Neural progenitor cell (in vitro differentiated cells): Measurements from ENCODE around the gene GPR142. TPM values are rescaled to one million over a fixed set of nuclear protein-coding genes. Genes with fewer than 3 reads are reported as not detected.

Source experiments
- DNase-seq: peaks from one replicate; pipeline ENCODE4 v3.0.0-alpha.2; 2016; ENCODE audit warnings: low spot score
- H2AFZ ChIP-seq: fragments of 200-600 bp; sonication (generic); replicated peaks from 2 replicates; pipeline ENCODE4 v1.6.1; 2016; ENCODE audit warnings: antibody characterized with exemption
- H3F3A ChIP-seq: fragments of 200-600 bp; sonication (generic); 2 replicates; pipeline ENCODE4 v1.6.1; 2016; ENCODE audit warnings: antibody characterized with exemption, low read depth
- H3K27ac ChIP-seq: fragments of 200-600 bp; sonication (generic); 2 replicates; pipeline ENCODE4 v1.5.1; 2016; ENCODE audit warnings: mild to moderate bottlenecking
- H3K27me3 ChIP-seq: fragments of 200-600 bp; sonication (generic); 2 replicates; pipeline ENCODE4 v1.6.1; 2016; ENCODE audit warnings: mild to moderate bottlenecking, moderate library complexity
- H3K36me3 ChIP-seq: fragments of 200-600 bp; sonication (generic); 2 replicates; pipeline ENCODE4 v1.5.1; 2016
- H3K4me1 ChIP-seq: fragments of 200-600 bp; sonication (generic); 2 replicates; pipeline ENCODE4 v1.6.1; 2016; ENCODE audit warnings: mixed run types
- H3K4me2 ChIP-seq: fragments of 200-600 bp; sonication (generic); 2 replicates; pipeline ENCODE4 v1.6.1; 2016
- H3K4me3 ChIP-seq: fragments of 200-600 bp; sonication (generic); 2 replicates; pipeline ENCODE4 v1.5.1; 2016
- H3K79me2 ChIP-seq: fragments of 200-600 bp; sonication (generic); 2 replicates; pipeline ENCODE4 v1.6.1; 2016; ENCODE audit warnings: low read depth
- H3K9ac ChIP-seq: fragments of 200-600 bp; sonication (generic); 2 replicates; pipeline ENCODE4 v1.6.1; 2016
- H3K9me3 ChIP-seq: fragments of 200-600 bp; sonication (generic); 2 replicates; pipeline ENCODE4 v1.5.1; 2016; ENCODE audit warnings: low read depth
- H4K20me1 ChIP-seq: fragments of 200-600 bp; sonication (generic); 2 replicates; pipeline ENCODE4 v1.6.1; 2016; ENCODE audit warnings: low read depth
- H3K27ac Mint-ChIP-seq: 3 replicates; pipeline ENCODE4 v1.8.0; 2021; ENCODE audit warnings: mixed read lengths
- H3K27me3 Mint-ChIP-seq: 2 replicates; pipeline ENCODE4 v1.8.0; 2022; ENCODE audit warnings: low read depth, mild to moderate bottlenecking, inconsistent platforms, moderate library complexity, mixed read lengths; ENCODE audit not compliant: insufficient read depth
- H3K36me3 Mint-ChIP-seq: 3 replicates; pipeline ENCODE4 v1.8.0; 2021; ENCODE audit warnings: mixed read lengths
- H3K4me1 Mint-ChIP-seq: 3 replicates; pipeline ENCODE4 v1.8.0; 2021; ENCODE audit warnings: mixed read lengths
- H3K4me3 Mint-ChIP-seq: 3 replicates; pipeline ENCODE4 v1.8.0; 2021; ENCODE audit warnings: mild to moderate bottlenecking, moderate library complexity, mixed read lengths
- H3K9me3 Mint-ChIP-seq: 3 replicates; pipeline ENCODE4 v1.8.0; 2020; ENCODE audit warnings: mixed read lengths
- CTCF ChIP-seq: fragments of 200-600 bp; sonication (generic); IDR thresholded peaks from 2 replicates; pipeline ENCODE4 v1.5.1; 2017; ENCODE audit warnings: antibody characterized with exemption, mild to moderate bottlenecking
- EZH2 ChIP-seq: fragments of 200-600 bp; sonication (generic); IDR thresholded peaks from 2 replicates; pipeline ENCODE4 v1.6.1; 2017; ENCODE audit warnings: antibody characterized with exemption, mild to moderate bottlenecking, moderate library complexity
- EZH2phosphoT487 ChIP-seq: fragments of 200-600 bp; sonication (generic); IDR thresholded peaks from 2 replicates; pipeline ENCODE4 v1.6.1; 2017; ENCODE audit warnings: antibody characterized with exemption
- total RNA-seq: library from RNA; depleted of rRNA; stranded (reverse); fragments of >200 nt; gene quantifications from 2 replicates; pipeline ENCODE4 v1.2.3, GENCODE V29; 2015; ENCODE audit warnings: low replicate concordance

GPR142 gene
- total RNA-seq, 1 donor from 2014 or later, result not detected

GRCh38 chr17:74410001-74410443 lies 42.7 kb downstream of the GPR142 start:
- Histone ChIP-seq H3K4me2 (no peak overlapping the region), H3K9me3 (no peaks in the 10 kb centered on the region), H3K79me2 (no peaks in the 10 kb centered on the region), H3K9ac (no peak overlapping the region), H3K4me1 (no peaks in the 10 kb centered on the region), H3K27me3 (no peaks in the 10 kb centered on the region), H3K36me3 (no peaks in the 10 kb centered on the region), H4K20me1 (no peaks in the 10 kb centered on the region), H3F3A (no peaks in the 10 kb centered on the region), H3K4me3 (no peak overlapping the region), H3K27ac (no peak overlapping the region), H2AFZ (no peak overlapping the region)
- H3K27ac Mint-ChIP-seq, result no peak overlapping the region
- H3K36me3 Mint-ChIP-seq, result no peaks in the 10 kb centered on the region
- H3K9me3 Mint-ChIP-seq, result peaks cover 4% of the 10 kb centered on the region
- no peak overlapping the region for H3K4me3 Mint-ChIP-seq
- TF ChIP-seq EZH2phosphoT487 (no peak), EZH2 (no peak), CTCF (no peak)
- H3K27me3 Mint-ChIP-seq, result peaks cover 13% of the 10 kb centered on the region
- no peak for DNase-seq
- no peaks in the 10 kb centered on the region for H3K4me1 Mint-ChIP-seq

DNA sequence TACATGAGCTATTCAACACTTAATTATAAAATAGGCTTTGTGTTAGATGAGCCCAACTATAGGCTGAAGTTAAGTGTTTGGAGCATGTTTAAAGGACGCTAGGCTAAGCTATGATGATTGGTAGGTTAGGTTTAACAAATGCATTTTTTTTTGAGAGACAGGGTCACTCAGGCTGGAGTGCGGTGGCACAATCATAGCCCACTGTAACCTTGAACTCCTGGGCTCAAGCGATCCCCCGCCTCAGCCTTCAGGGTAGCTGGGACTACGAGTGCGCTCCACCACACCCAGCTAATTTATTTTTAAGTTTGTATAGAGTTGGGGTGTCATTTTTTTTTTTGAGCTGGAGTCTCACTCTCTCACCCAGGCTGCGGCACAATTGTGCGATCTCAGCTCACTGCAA lies 45.3 kb downstream of the GPR142 start:
- no peak for TF ChIP-seq EZH2phosphoT487
- Histone ChIP-seq H3K79me2 (no peaks in the 10 kb centered on the region), H2AFZ (no peak overlapping the region), H3K36me3 (no peaks in the 10 kb centered on the region), H3K9me3 (no peaks in the 10 kb centered on the region), H3K4me1 (no peaks in the 10 kb centered on the region), H3F3A (no peaks in the 10 kb centered on the region), H3K27me3 (no peaks in the 10 kb centered on the region), H3K9ac (no peak overlapping the region), H3K4me3 (no peak overlapping the region), H3K27ac (no peak overlapping the region), H3K4me2 (no peak overlapping the region), H4K20me1 (no peaks in the 10 kb centered on the region)
- Mint-ChIP-seq H3K27ac (no peak overlapping the region), H3K4me1 (peaks cover 2% of the 10 kb centered on the region), H3K36me3 (no peaks in the 10 kb centered on the region), H3K9me3 (peaks cover 4% of the 10 kb centered on the region), H3K27me3 (peaks cover 15% of the 10 kb centered on the region), H3K4me3 (no peak overlapping the region)
- DNase-seq, result no peak

- no peaks in the 10 kb centered on the region for H3K9me3 ChIP-seq
- H3K9ac ChIP-seq, result no peak overlapping the region
- no peak overlapping the region for H3K27ac ChIP-seq
- H3K4me2 ChIP-seq, result no peak overlapping the region
- Mint-ChIP-seq H3K4me3 (no peak overlapping the region), H3K4me1 (peaks cover 4% of the 10 kb centered on the region), H3K36me3 (no peaks in the 10 kb centered on the region), H3K27me3 (peaks cover 18% of the 10 kb centered on the region), H3K27ac (no peak overlapping the region), H3K9me3 (peaks cover 4% of the 10 kb centered on the region)
- no peak overlapping the region for H3K4me3 ChIP-seq
- no peak overlapping the region for H2AFZ ChIP-seq
- no peaks in the 10 kb centered on the region for H3K79me2 ChIP-seq
- H4K20me1 ChIP-seq, result no peaks in the 10 kb centered on the region
- no peak for DNase-seq
- H3F3A ChIP-seq, result peaks cover 2% of the 10 kb centered on the region
- H3K27me3 ChIP-seq, result no peaks in the 10 kb centered on the region
- TF ChIP-seq CTCF (no peak), EZH2phosphoT487 (no peak), EZH2 (no peak)
- H3K4me1 ChIP-seq, result no peaks in the 10 kb centered on the region
- no peaks in the 10 kb centered on the region for H3K36me3 ChIP-seq
These were observed 46.2 kb downstream of the GPR142 start for GRCh38 chr17:74413491-74413890.

GRCh38 chr17:74414510-74414909 lies 47.2 kb downstream of the GPR142 start:
- H3K27me3 Mint-ChIP-seq, result peaks cover 18% of the 10 kb centered on the region
- H3K27ac ChIP-seq, result no peak overlapping the region
- no peaks in the 10 kb centered on the region for H3K27me3 ChIP-seq
- DNase-seq, result no peak
- no peaks in the 10 kb centered on the region for H3K4me1 ChIP-seq
- no peaks in the 10 kb centered on the region for H3K9me3 ChIP-seq
- no peak overlapping the region for H3K27ac Mint-ChIP-seq
- H3K36me3 ChIP-seq, result no peaks in the 10 kb centered on the region
- no peak overlapping the region for H3K4me2 ChIP-seq
- H3K4me1 Mint-ChIP-seq, result peaks cover 4% of the 10 kb centered on the region
- no peak overlapping the region for H3K9ac ChIP-seq
- no peak overlapping the region for H3K4me3 ChIP-seq
- peaks cover 4% of the 10 kb centered on the region for H3K9me3 Mint-ChIP-seq
- peaks cover 3% of the 10 kb centered on the region for H3F3A ChIP-seq
- H3K79me2 ChIP-seq, result no peaks in the 10 kb centered on the region
- no peaks in the 10 kb centered on the region for H4K20me1 ChIP-seq
- no peak for TF ChIP-seq CTCF
- TF ChIP-seq EZH2, result no peak
- TF ChIP-seq EZH2phosphoT487, result no peak
- no peak overlapping the region for H2AFZ ChIP-seq
- H3K4me3 Mint-ChIP-seq, result no peak overlapping the region
- H3K36me3 Mint-ChIP-seq, result no peaks in the 10 kb centered on the region
